HCT116 (cell line): Measurements from ENCODE around the gene OTUB2.

Source experiments
- ELF1 ChIP-seq: IDR thresholded peaks from 2 replicates; pipeline ENCODE4 v1.6.1; 2012; ENCODE audit warnings: low read depth, borderline replicate concordance
- EZH2 ChIP-seq: fragments of 200-600 bp; sonication (generic); IDR thresholded peaks from 2 replicates; pipeline ENCODE4 v1.6.1; 2017; ENCODE audit warnings: antibody characterized with exemption, mixed run types
- JUND ChIP-seq: IDR thresholded peaks from 2 replicates; pipeline ENCODE4 v1.6.1; 2012
- POLR2A ChIP-seq: IDR thresholded peaks from 2 replicates; pipeline ENCODE4 v1.7.0; 2011; ENCODE audit warnings: borderline replicate concordance; ENCODE audit not compliant: insufficient read depth, insufficient read length; ENCODE audit errors: extremely low read depth
- SP1 ChIP-seq: IDR thresholded peaks from 2 replicates; pipeline ENCODE4 v1.6.1; 2012; ENCODE audit warnings: low read depth
- ZNF274 ChIP-seq: fragments of 200-500 bp; sonication (Bioruptor generic); IDR thresholded peaks from 2 replicates; pipeline ENCODE4 v1.6.1; 2014; ENCODE audit warnings: mild to moderate bottlenecking, low read depth, low read length, inconsistent platforms
- TF ChIP-seq, protein P1 (sequence below): IDR thresholded peaks from 2 replicates; pipeline ENCODE4 v1.6.1; 2012
- TF ChIP-seq, protein P2 (sequence below), 3 experiments: fragments of 200-600 bp in 1 of 3; sonication (generic) in 1 of 3; IDR thresholded peaks in 2 of 3; conservative IDR thresholded peaks in 1 of 3; 2 replicates each; pipeline ENCODE4 v1.5.1; 2012 to 2017; ENCODE audit warnings: low read depth in 2 of 3, low read length in 2 of 3, antibody characterized with exemption in 1 of 3, borderline replicate concordance in 1 of 3, control low read depth in 1 of 3, mild to moderate bottlenecking in 1 of 3, mixed read lengths in 1 of 3, mixed run types in 1 of 3, moderate library complexity in 1 of 3; ENCODE audit not compliant: insufficient read depth in 1 of 3

DNA sequence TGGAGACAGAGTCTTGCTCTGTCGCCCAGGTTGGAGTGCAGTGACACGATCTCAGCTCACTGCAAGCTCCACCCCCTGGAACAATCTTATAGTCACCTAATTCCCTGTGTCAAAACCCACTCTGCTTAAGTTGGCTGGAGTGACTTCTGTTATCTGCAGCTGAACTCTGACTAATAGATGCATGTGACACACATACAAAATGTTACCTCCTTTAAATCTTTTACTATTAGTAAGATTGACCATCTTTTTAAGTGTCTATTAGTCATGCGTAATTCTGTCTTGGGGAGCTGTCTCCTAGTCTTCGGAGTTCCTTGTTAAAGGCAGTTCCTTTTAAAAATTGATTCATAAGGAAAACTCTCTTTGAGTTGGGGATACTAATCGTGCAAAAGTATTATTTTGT, 62.4 kb downstream of the OTUB2 start:
- TF ChIP-seq, protein P1, sequence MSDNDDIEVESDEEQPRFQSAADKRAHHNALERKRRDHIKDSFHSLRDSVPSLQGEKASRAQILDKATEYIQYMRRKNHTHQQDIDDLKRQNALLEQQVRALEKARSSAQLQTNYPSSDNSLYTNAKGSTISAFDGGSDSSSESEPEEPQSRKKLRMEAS, result no peak
- TF ChIP-seq, protein P2, sequence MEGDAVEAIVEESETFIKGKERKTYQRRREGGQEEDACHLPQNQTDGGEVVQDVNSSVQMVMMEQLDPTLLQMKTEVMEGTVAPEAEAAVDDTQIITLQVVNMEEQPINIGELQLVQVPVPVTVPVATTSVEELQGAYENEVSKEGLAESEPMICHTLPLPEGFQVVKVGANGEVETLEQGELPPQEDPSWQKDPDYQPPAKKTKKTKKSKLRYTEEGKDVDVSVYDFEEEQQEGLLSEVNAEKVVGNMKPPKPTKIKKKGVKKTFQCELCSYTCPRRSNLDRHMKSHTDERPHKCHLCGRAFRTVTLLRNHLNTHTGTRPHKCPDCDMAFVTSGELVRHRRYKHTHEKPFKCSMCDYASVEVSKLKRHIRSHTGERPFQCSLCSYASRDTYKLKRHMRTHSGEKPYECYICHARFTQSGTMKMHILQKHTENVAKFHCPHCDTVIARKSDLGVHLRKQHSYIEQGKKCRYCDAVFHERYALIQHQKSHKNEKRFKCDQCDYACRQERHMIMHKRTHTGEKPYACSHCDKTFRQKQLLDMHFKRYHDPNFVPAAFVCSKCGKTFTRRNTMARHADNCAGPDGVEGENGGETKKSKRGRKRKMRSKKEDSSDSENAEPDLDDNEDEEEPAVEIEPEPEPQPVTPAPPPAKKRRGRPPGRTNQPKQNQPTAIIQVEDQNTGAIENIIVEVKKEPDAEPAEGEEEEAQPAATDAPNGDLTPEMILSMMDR (IDR thresholded peaks at IDR 0.05 in 2 of 3, conservative IDR thresholded peaks at IDR 0.05 in 1 of 3; ENCODE audit: borderline replicate concordance in 1 of 3, insufficient read depth in 1 of 3, low read depth in 2 of 3, low read length in 2 of 3), result no peak
- TF ChIP-seq POLR2A (no peak), SP1 (no peak), EZH2 (no peak), ZNF274 (no peak), JUND (no peak), ELF1 (no peak)
